Skin of body (tissue), 2 donors: ENCODE results near the gene ATP6V0A1. TPM values are rescaled to one million over a fixed set of nuclear protein-coding genes. Genes with fewer than 3 reads are reported as not detected.
A peak's percentile ranks its signal among the peaks of the same experiment; 100 is the strongest.
"Not testable (repeated sequence)": the region's sequence is repeated elsewhere in the genome, so short reads cannot be mapped to it uniquely, and the experiment has no call there.

Experiments used
- DNase-seq: peaks from one replicate; lab custom pipeline; 2025; lab: John Stamatoyannopoulos, UW
- total RNA-seq: library from RNA; depleted of rRNA; stranded (reverse); fragments of >200 nt; gene quantifications from one replicate; pipeline ENCODE4 v1.2.3, GENCODE V29; 2014

ATP6V0A1 gene
- 84.6 TPM for total RNA-seq

GRCh38 chr17:42458497-42459255, at the start of gene ATP6V0A1:
TSS of gene ATP6V0A1 (plus strand) at chr17:42458878. CDS start at chr17:42460895, 2,017 bp downstream.
- DNase-seq: peak; percentile 85

GRCh38 chr17:42409523-42410318, 49.0 kb upstream of the ATP6V0A1 start:
- DNase-seq: peak; percentile 26

GRCh38 chr17:42410319-42410685, 48.4 kb upstream of the ATP6V0A1 start:
- DNase-seq: no peak

GRCh38 chr17:42411361-42411760, 47.3 kb upstream of the ATP6V0A1 start:
- no peak for DNase-seq

GRCh38 chr17:42411905-42412679, 46.6 kb upstream of the ATP6V0A1 start:
- DNase-seq: no peak

GRCh38 chr17:42413464-42414040, 45.1 kb upstream of the ATP6V0A1 start:
- DNase-seq: no peak

- DNase-seq: no peak
Observed at GRCh38 chr17:42414704-42415409, 43.8 kb upstream of the ATP6V0A1 start.

- not testable (repeated sequence) for DNase-seq
Observed at GRCh38 chr17:42417981-42418380, 40.7 kb upstream of the ATP6V0A1 start.

GRCh38 chr17:42421136-42421506, 37.6 kb upstream of the ATP6V0A1 start:
- DNase-seq: no peak

- no peak for DNase-seq
Observed at GRCh38 chr17:42421507-42422338, 37.0 kb upstream of the ATP6V0A1 start.

- no peak for DNase-seq
Observed at GRCh38 chr17:42422412-42422957, 36.2 kb upstream of the ATP6V0A1 start.

- DNase-seq: peak; percentile 98
Observed at GRCh38 chr17:42422958-42423712, 35.5 kb upstream of the ATP6V0A1 start, which contains the start of gene CAVIN1. TSS of gene CAVIN1 (minus strand) at chr17:42423256. CDS start at chr17:42423097, 159 bp downstream.

- no peak for DNase-seq
Observed at GRCh38 chr17:42423766-42424165, 34.9 kb upstream of the ATP6V0A1 start.

- DNase-seq: no peak
Observed at GRCh38 chr17:42424991-42425610, 33.6 kb upstream of the ATP6V0A1 start.

GRCh38 chr17:42428141-42428944, 30.3 kb upstream of the ATP6V0A1 start:
- DNase-seq: peak; percentile 86

- DNase-seq: peak; percentile 81
Observed at GRCh38 chr17:42429726-42430447, 28.8 kb upstream of the ATP6V0A1 start.

GRCh38 chr17:42431758-42432161, 26.9 kb upstream of the ATP6V0A1 start:
- DNase-seq: peak; percentile 19
